SH-SY5Y (cell line): Measurements from ENCODE around the gene SLC40A1.

Experiments
- GATA2 ChIP-seq: IDR thresholded peaks from 2 replicates; pipeline ENCODE4 v1.6.1; 2011; ENCODE audit warnings: mild to moderate bottlenecking, low read depth, low read length
- GATA3 ChIP-seq: IDR thresholded peaks from 2 replicates; pipeline ENCODE4 v1.6.1; 2011; ENCODE audit warnings: low read depth, mild to moderate bottlenecking, low read length, moderate library complexity

DNA sequence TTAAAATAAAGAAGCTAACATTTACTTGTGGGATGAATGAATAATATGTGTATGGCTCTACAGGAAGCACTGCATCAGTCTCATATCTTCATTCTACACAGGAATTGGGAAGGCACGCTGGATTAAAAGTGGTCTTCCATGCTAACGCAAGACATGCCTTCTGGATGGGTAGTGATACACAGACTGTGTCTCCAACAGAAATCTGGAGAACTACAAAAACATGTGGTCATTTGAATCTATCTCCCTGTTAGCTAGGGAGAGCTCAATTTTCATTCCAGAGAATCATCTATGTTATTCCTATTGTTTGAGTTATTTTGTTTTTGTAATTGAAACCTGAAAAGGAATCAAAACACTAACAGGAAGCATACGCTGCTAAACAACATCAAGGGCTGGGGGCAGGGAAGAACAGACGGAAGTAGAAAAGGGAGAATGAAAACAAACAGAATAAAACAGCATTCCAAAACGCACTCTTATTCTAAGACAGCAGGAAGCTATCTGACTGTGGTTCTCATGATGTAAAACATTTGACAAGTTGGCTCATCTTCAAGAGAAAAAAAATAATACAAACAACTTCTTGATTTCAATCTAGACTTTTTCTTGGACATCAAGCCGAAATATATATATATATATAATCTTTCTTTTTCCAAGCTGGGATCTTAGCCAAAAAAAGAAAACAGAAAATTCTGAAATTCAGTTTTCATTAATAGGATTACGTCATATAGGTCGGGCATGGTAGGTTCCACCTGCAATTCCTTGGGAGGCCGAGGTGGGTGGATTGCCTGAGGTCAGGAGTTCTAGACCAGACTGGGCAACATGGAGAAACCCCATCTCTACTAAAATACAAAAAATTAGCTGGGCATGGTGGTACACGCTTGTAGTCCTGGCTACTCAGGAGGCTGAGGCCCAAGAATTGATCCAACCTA lies 49.2 kb upstream of the SLC40A1 start:
- TF ChIP-seq GATA2, result no peak
- no peak for TF ChIP-seq GATA3
